ENCODE results near the gene BMPR1A. TPM values are rescaled to one million over a fixed set of nuclear protein-coding genes. Genes with fewer than 3 reads are reported as not detected.

The BMPR1A gene
- total RNA-seq, 1 experiment from 2014 or later, result 42.6 TPM

- ATAC-seq (no peak), DNase-seq (ENCODE audit: low read depth, low spot score) (no peak)
- no TSS peak for BruUV-seq (replicated peaks)
- Histone ChIP-seq H3K9ac (ENCODE audit: low read length) (no peak overlapping the region), H3K4me1 (ENCODE audit: control insufficient read depth in 1 of 2, insufficient read depth in 2 of 2, low read length in 2 of 2) (no peaks in the 10 kb centered on the region), H3K27me3 (ENCODE audit: insufficient read depth, low read length) (no peaks in the 10 kb centered on the region), H4K20me1 (ENCODE audit: insufficient read depth) (0 out of 2 replicates have a peak, but pooled peaks cover 4% of the 10 kb centered on the region), H3K9me3 (ENCODE audit: control insufficient read depth in 1 of 2, insufficient read depth in 1 of 2, low read depth in 1 of 2, low read length in 2 of 2) (no peaks in the 10 kb centered on the region), H2AFZ (ENCODE audit: low read depth, low read length, poor library complexity, severe bottlenecking) (no peak overlapping the region), H3K79me2 (ENCODE audit: insufficient read depth, low read length) (peaks cover 76% of the 10 kb centered on the region), H3K4me3 (replicated peaks in 1 of 2; ENCODE audit: low read depth in 1 of 2, low read length in 2 of 2) (no peak overlapping the region), H3K36me3 (ENCODE audit: control insufficient read depth in 1 of 2, insufficient read depth in 2 of 2, low read length in 2 of 2) (0 out of 4 replicates have a peak, but pooled peaks cover 0 to 3% of the 10 kb centered on the region in 2 experiments), H3K27ac (ENCODE audit: low read depth, low read length) (no peak overlapping the region), H3K9me2 (ENCODE audit: insufficient read depth) (no peaks in the 10 kb centered on the region), H3K4me2 (ENCODE audit: low read length) (no peak overlapping the region)
- ChIA-PET RAD21 (ENCODE audit: low non-redundant PET in 1 of 2, low total read pairs in 2 of 2, uncharacterized antibody in 2 of 2, unreplicated experiment in 2 of 2) (no interaction called here), POLR2A (no interaction called here), CTCF (no interaction called here)
- intact Hi-C loops (cut with micrococcal nuclease), result no loop called here
- no peak for TF ChIP-seq TCF7L2 (IDR thresholded peaks at IDR 0.05; ENCODE audit: borderline replicate concordance, extremely low read depth, insufficient read depth, insufficient read length)
- no peak for TF ChIP-seq CTCF (IDR thresholded peaks at IDR 0.05 in 2 of 3, conservative IDR thresholded peaks at IDR 0.05 in 1 of 3; ENCODE audit: borderline replicate concordance in 1 of 3, insufficient read depth in 1 of 3, low read depth in 2 of 3, low read length in 2 of 3)
- TF ChIP-seq RAD21 (IDR thresholded peaks at IDR 0.05; ENCODE audit: low read depth), result no peak
- no peak for TF ChIP-seq SIN3A (IDR thresholded peaks at IDR 0.05; ENCODE audit: low read depth)
- TF ChIP-seq ZFX (IDR thresholded peaks at IDR 0.05), result no peak
- no peak for TF ChIP-seq ELF1 (IDR thresholded peaks at IDR 0.05; ENCODE audit: borderline replicate concordance, low read depth)
- TF ChIP-seq ZBTB33 (IDR thresholded peaks at IDR 0.05; ENCODE audit: extremely low read depth, insufficient replicate concordance, low read length), result no peak
- no peak for TF ChIP-seq JUND (IDR thresholded peaks at IDR 0.05)
- TF ChIP-seq SP1 (IDR thresholded peaks at IDR 0.05; ENCODE audit: low read depth), result no peak
- TF ChIP-seq EGR1 (IDR thresholded peaks at IDR 0.05; ENCODE audit: low read depth), result no peak
- no peak for TF ChIP-seq FOSL1 (IDR thresholded peaks at IDR 0.05; ENCODE audit: low read depth)
- no peak for TF ChIP-seq CEBPB (IDR thresholded peaks at IDR 0.05; ENCODE audit: low read depth)
- no peak for TF ChIP-seq ZNF274 (IDR thresholded peaks at IDR 0.05; ENCODE audit: low read depth, low read length)
- no peak for TF ChIP-seq POLR2A (IDR thresholded peaks at IDR 0.05; ENCODE audit: borderline replicate concordance, extremely low read depth, insufficient read depth, insufficient read length)
- no peak for TF ChIP-seq EZH2 (IDR thresholded peaks at IDR 0.05)
- TF ChIP-seq POLR2AphosphoS5 (IDR thresholded peaks at IDR 0.05; ENCODE audit: low read depth, low read length), result no peak
- TF ChIP-seq YY1 (IDR thresholded peaks at IDR 0.05; ENCODE audit: extremely low read depth, insufficient replicate concordance, low read depth, low read length), result no peak
- TF ChIP-seq, protein P1, sequence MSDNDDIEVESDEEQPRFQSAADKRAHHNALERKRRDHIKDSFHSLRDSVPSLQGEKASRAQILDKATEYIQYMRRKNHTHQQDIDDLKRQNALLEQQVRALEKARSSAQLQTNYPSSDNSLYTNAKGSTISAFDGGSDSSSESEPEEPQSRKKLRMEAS (IDR thresholded peaks at IDR 0.05), result no peak
- TF ChIP-seq, protein P2, sequence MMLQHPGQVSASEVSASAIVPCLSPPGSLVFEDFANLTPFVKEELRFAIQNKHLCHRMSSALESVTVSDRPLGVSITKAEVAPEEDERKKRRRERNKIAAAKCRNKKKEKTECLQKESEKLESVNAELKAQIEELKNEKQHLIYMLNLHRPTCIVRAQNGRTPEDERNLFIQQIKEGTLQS (IDR thresholded peaks at IDR 0.05), result no peak
These were observed 29.9 kb downstream of the BMPR1A start for GRCh38 chr10:86786368-86786767.
